ENCODE measurements around the gene TKTL1. TPM values are rescaled to one million over a fixed set of nuclear protein-coding genes. Genes with fewer than 3 reads are reported as not detected.

The TKTL1 gene
- total RNA-seq, 1 experiment from 2014 or later = not detected

DNA sequence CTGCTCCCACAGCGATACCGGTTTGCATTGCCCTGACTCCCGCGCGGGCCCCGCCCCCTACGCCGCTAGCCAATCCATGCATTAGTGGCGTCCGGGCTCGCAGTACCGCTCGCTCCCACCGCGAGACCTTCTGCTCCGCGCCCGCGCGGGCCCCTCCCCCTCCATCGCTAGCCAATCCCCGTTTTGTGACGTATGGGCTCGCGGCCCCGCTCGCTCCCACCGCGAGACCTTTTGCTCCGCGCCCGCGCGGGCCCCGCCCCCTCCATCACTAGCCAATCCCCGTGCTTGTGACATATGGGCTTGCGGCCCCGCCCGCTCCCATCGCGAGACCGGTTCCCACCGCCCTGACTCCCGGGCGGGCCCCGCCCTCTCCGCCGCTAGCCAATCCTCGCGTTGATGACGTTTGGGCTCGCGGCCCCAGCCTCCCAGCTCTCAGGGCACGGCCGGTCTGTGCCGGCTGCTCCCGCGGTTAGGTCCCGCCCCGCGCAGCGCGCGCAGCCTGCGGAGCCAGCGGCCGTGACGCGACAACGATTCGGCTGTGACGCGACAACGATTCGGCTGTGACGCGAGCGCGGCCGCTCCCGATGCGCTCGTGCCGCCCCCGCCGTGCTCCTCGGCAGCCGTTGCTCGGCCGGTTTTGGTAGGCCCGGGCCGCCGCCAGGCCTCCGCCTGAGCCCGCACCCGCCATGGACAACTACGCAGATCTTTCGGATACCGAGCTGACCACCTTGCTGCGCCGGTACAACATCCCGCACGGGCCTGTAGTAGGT is 83.4 kb downstream of the TKTL1 start, which contains the start of gene EMD:
TSS of gene EMD (plus strand) at position 497 of the 770 bp plus-strand sequence. CDS start at position 687, 190 bp downstream.
- no peaks in the 10 kb centered on the region for H3K36me3 ChIP-seq (ENCODE audit: low read depth)
- intact Hi-C loops (cut with micrococcal nuclease; ENCODE audit: unreplicated experiment) = loop anchor here (1.0 to 10.0 kb wide), 6 partner anchors 10 to 782 kb away; partner anchors contain the start of genes CCNQ, DKC1, F8 and FUNDC2
- peak; percentile 86 to 100 for DNase-seq
- no TSS peak for BruUV-seq (replicated peaks)
- no peak for TF ChIP-seq EZH2 (IDR thresholded peaks at IDR 0.05; ENCODE audit: low read depth)
- TF ChIP-seq, protein P1, sequence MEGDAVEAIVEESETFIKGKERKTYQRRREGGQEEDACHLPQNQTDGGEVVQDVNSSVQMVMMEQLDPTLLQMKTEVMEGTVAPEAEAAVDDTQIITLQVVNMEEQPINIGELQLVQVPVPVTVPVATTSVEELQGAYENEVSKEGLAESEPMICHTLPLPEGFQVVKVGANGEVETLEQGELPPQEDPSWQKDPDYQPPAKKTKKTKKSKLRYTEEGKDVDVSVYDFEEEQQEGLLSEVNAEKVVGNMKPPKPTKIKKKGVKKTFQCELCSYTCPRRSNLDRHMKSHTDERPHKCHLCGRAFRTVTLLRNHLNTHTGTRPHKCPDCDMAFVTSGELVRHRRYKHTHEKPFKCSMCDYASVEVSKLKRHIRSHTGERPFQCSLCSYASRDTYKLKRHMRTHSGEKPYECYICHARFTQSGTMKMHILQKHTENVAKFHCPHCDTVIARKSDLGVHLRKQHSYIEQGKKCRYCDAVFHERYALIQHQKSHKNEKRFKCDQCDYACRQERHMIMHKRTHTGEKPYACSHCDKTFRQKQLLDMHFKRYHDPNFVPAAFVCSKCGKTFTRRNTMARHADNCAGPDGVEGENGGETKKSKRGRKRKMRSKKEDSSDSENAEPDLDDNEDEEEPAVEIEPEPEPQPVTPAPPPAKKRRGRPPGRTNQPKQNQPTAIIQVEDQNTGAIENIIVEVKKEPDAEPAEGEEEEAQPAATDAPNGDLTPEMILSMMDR (conservative IDR thresholded peaks at IDR 0.05) = no peak
- peaks cover 12% of the 10 kb centered on the region; the same call in 1 of the 2 replicates for H3K79me2 ChIP-seq (ENCODE audit: low read depth)
- no peaks in the 10 kb centered on the region for H4K20me1 ChIP-seq (ENCODE audit: insufficient read depth)
- no peaks in the 10 kb centered on the region for H3K9me3 ChIP-seq (ENCODE audit: insufficient read depth, low read depth)
- H3K27me3 ChIP-seq (ENCODE audit: insufficient read depth, low read depth) = no peaks in the 10 kb centered on the region
- no peak within 1 kb of the TSS for H2AFZ ChIP-seq
- no peaks in the 10 kb centered on the region for H3K4me1 ChIP-seq (replicated peaks; ENCODE audit: insufficient read depth)
- H3F3A ChIP-seq (ENCODE audit: insufficient read depth, low read depth) = no peaks in the 10 kb centered on the region
- ChIA-PET CTCF (no interaction called here), POLR2A (ENCODE audit: unreplicated experiment) (interaction anchor here (0.7 kb wide), 2 partner anchors 9 to 39 kb away, joined by 3 to 4 read pairs; no protein-coding TSS in a partner anchor)
- no peaks in the 10 kb centered on the region for H3K9me2 ChIP-seq (ENCODE audit: insufficient read depth)
- H3K4me3 ChIP-seq = peak within 1 kb of the TSS; percentile 57
- peak within 1 kb of the TSS; percentile 61 for H3K27ac ChIP-seq
- peak within 1 kb of the TSS; percentile 72 for H3K4me2 ChIP-seq

DNA sequence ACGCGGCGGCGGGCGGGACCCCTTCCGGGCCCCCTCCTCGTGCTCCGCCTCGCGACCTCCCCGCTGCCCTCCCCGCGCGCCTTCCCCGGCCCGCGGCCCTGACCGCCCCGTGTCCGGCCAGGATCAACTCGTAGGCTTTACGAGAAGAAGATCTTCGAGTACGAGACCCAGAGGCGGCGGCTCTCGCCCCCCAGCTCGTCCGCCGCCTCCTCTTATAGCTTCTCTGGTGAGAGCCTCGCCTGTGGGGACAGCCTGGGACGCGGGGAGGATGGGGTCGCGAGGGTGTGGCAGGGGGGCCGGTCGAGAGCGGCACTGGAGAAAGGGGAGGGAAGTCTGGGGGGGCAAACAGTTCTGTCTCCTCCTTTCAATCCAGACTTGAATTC is 84.0 kb downstream of the TKTL1 start:
- peak overlapping the region; percentile 57 for H3K4me3 ChIP-seq
- H3F3A ChIP-seq (ENCODE audit: insufficient read depth, low read depth) = no peaks in the 10 kb centered on the region
- no TSS peak for BruUV-seq (replicated peaks)
- no peaks in the 10 kb centered on the region for H3K4me1 ChIP-seq (replicated peaks; ENCODE audit: insufficient read depth)
- H3K27ac ChIP-seq = peak overlapping the region; percentile 61
- H4K20me1 ChIP-seq (ENCODE audit: insufficient read depth) = no peaks in the 10 kb centered on the region
- intact Hi-C loops (cut with micrococcal nuclease; ENCODE audit: unreplicated experiment) = loop anchor here (1.0 to 10.0 kb wide), 5 partner anchors 385 to 782 kb away; partner anchors contain the start of genes CCNQ, DKC1, F8 and FUNDC2
- peaks cover 12% of the 10 kb centered on the region; the same call in 1 of the 2 replicates for H3K79me2 ChIP-seq (ENCODE audit: low read depth)
- H3K9me2 ChIP-seq (ENCODE audit: insufficient read depth) = no peaks in the 10 kb centered on the region
- TF ChIP-seq, protein P1 (conservative IDR thresholded peaks at IDR 0.05) = no peak
- TF ChIP-seq EZH2 (IDR thresholded peaks at IDR 0.05; ENCODE audit: low read depth) = no peak
- no peak overlapping the region for H2AFZ ChIP-seq
- no peaks in the 10 kb centered on the region for H3K9me3 ChIP-seq (ENCODE audit: insufficient read depth, low read depth)
- DNase-seq = no peak
- H3K4me2 ChIP-seq = peak overlapping the region; percentile 69
- POLR2A ChIA-PET (ENCODE audit: unreplicated experiment) = no interaction called here
- CTCF ChIA-PET = no interaction called here
- H3K27me3 ChIP-seq (ENCODE audit: insufficient read depth, low read depth) = no peaks in the 10 kb centered on the region
- H3K36me3 ChIP-seq (ENCODE audit: low read depth) = no peaks in the 10 kb centered on the region

Other genes with a start within 250 kb of the TKTL1 start
- gene MECP2, start 198.1 kb upstream of the TKTL1 start, total RNA-seq (2021) = 85.6 and 90.1 TPM in 2 replicates
- not detected in 2 replicates for gene OPN1LW, start 151.6 kb upstream of the TKTL1 start, total RNA-seq (2021)
- not detected in 2 replicates for gene OPN1MW, start 113.2 kb upstream of the TKTL1 start, total RNA-seq (2021)
- not detected in 2 replicates for gene OPN1MW2, start 76.0 kb upstream of the TKTL1 start, total RNA-seq (2021)
- not detected in 2 replicates for gene OPN1MW3, start 38.2 kb upstream of the TKTL1 start, total RNA-seq (2021)
- not detected in 2 replicates for gene TEX28, start 671 bp upstream of the TKTL1 start, total RNA-seq (2021)
- 1,841 and 2,308 TPM in 2 replicates for gene FLNA, start 78.8 kb downstream of the TKTL1 start, total RNA-seq (2021)
- 132 and 164 TPM in 2 replicates for gene EMD, start 83.5 kb downstream of the TKTL1 start, total RNA-seq (2021)
- 3,447 and 3,685 TPM in 2 replicates for gene RPL10, start 102.6 kb downstream of the TKTL1 start, total RNA-seq (2021)
- 25.9 and 28.3 TPM in 2 replicates for gene DNASE1L1, start 113.5 kb downstream of the TKTL1 start, total RNA-seq (2021)
- gene TAFAZZIN, start 115.7 kb downstream of the TKTL1 start, total RNA-seq (2021) = 95.8 and 134 TPM in 2 replicates
- gene ATP6AP1, start 132.9 kb downstream of the TKTL1 start, total RNA-seq (2021) = 112 and 119 TPM in 2 replicates
- gene GDI1, start 141.4 kb downstream of the TKTL1 start, total RNA-seq (2021) = 116 and 123 TPM in 2 replicates
- 82.1 and 89.4 TPM in 2 replicates for gene FAM50A, start 148.3 kb downstream of the TKTL1 start, total RNA-seq (2021)
- gene PLXNA3, start 162.5 kb downstream of the TKTL1 start, total RNA-seq (2021) = 109 and 124 TPM in 2 replicates
- gene LAGE3, start 183.5 kb downstream of the TKTL1 start, total RNA-seq (2021) = 63.9 and 82.5 TPM in 2 replicates
- 80.7 and 81.6 TPM in 2 replicates for gene UBL4A, start 190.8 kb downstream of the TKTL1 start, total RNA-seq (2021)
- 38.3 and 54.9 TPM in 2 replicates for gene SLC10A3, start 194.8 kb downstream of the TKTL1 start, total RNA-seq (2021)
- 60.3 and 69.3 TPM in 2 replicates for gene FAM3A, start 220.4 kb downstream of the TKTL1 start, total RNA-seq (2021)

Data from PC-9 (cell line).